HG02885 (cell line): Measurements from ENCODE around the gene SLC2A4RG.
A peak's percentile ranks its signal among the peaks of the same experiment; 100 is the strongest.

Experiments used
- ATAC-seq: cut with Tn5 transposase; IDR thresholded peaks from one replicate; pipeline ENCODE4 v1.9.1; 2021; ENCODE audit warnings: mild to moderate bottlenecking; ENCODE audit not compliant: unreplicated experiment, poor library complexity

The SLC2A4RG gene

GRCh38 chr20:63738687-63739129 lies 868 bp upstream of the SLC2A4RG start:
- ATAC-seq: no peak

- ATAC-seq: peak; percentile 27
These were observed 572 bp downstream of the SLC2A4RG start for GRCh38 chr20:63740070-63740626.

GRCh38 chr20:63740627-63741353 lies 1.2 kb downstream of the SLC2A4RG start:
- ATAC-seq: no peak

DNA sequence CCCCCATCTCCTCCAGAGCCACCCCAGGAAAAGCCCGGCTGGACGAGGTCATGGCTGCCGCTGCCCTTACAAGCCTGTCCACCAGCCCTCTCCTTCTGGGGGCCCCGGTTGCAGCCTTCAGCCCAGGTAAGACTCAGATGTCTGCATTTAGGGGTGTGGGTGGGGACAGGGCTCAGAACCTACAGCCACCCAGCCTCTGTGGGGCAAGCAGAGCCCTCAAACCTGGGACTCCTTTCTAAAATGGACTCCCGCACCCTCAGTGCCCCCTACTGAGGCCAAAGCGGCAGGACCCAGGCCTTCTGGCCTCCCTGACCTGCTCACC lies 1.7 kb downstream of the SLC2A4RG start:
- no peak for ATAC-seq

- ATAC-seq: no peak
These were observed 2.3 kb downstream of the SLC2A4RG start for GRCh38 chr20:63741676-63742380.

DNA sequence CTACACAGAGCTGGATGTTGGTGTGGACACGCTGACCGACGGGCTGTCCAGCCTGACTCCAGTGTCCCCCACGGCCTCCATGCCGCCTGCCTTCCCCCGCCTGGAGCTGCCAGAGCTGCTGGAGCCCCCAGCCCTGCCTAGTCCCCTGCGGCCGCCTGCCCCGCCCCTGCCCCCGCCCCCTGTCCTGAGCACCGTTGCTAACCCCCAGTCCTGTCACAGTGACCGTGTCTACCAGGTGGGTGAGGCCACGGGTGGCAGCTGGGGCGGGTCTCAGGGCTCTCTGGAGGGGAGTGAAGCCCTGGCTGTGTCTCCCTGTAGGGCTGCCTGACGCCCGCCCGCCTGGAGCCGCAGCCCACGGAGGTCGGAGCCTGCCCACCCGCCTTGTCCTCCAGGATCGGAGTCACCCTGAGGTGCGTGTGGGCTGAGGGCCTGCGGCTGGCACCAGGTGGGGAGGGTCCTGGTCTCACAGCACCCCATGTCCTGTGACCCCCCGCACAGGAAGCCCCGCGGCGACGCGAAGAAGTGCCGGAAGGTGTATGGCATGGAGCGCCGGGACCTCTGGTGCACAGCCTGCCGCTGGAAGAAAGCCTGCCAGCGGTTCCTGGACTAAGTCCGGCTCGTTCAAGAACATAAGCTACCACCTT lies 2.9 kb downstream of the SLC2A4RG start:
- no peak for ATAC-seq

DNA sequence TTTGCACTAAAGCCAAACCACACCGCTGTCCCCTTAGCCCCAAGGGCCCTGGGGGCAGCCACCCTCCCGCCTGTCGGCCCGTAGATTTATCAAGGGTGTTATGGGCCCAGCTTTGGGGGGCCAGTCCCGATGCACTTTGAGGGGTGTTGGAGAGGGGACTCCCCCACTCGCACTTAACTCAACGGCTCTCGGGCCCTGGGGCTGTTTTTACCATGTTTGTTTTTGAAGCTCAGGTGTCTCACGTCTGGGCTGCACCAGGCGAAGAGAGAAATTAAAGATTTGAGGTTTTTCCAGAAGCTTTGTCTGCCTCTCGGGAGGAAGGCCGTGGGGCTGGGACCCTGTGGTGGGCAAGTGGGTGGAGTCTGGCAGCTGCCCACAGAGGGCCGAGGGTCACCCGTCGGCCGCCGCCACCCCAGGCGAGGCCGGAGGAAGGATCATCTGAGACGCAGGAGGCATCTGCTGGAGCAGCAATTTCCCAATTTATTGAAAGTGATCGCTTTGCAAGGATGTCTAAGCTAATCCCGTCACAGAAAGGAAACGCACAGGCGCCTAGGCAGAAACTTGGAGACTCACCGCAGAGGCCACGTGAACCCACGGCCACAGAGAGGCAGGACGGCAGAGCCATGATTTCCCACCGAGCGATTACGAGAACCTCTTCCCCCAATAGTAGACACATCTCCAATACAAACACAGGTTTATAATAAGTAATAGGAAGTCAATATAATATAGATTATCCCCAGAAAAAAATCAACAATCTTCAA lies 3.8 kb downstream of the SLC2A4RG start:
- no peak for ATAC-seq

- no peak for ATAC-seq
These were observed 4.6 kb downstream of the SLC2A4RG start for GRCh38 chr20:63744158-63744557.

DNA sequence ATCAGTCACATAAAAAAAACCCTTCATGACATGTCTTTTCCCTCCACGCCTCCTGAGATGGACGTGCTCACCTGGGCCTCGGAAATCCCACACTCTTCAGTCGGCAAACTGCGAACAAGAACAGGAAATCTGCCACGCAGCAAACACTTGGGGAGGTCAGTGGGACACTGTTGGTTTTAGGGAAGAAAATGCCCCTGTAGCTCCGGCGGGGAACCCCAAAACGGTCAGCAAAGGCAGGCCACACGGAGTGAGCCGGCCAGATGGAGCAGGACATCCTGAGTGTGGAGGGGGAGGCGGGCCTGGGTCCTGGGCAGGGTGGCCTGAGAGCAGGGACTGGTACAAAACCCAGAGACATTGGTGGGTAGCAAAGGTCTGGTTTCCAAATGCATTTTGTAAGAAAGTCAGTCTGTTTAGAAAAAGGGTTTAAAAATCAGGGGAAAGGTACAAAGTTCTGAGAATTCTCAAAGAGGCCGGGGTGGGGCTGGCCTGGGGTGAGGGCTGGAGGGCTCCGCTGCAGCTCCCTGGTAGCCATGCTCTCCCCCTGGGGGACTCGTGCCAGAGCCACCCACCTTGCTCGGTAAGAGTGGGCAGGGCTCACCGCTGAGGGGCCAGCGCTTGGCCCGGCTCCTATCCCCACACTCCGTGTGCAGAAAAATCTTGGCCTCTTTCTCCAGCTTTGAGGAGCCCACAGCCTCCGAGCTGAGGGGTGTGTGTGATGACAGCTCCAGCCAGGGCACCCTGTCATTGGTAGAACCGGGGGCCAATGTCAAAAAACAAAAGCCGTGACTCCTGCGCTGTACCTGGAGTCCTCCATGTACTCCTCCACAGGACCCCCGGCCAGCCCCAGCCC lies 5.2 kb downstream of the SLC2A4RG start:
- ATAC-seq: no peak

DNA sequence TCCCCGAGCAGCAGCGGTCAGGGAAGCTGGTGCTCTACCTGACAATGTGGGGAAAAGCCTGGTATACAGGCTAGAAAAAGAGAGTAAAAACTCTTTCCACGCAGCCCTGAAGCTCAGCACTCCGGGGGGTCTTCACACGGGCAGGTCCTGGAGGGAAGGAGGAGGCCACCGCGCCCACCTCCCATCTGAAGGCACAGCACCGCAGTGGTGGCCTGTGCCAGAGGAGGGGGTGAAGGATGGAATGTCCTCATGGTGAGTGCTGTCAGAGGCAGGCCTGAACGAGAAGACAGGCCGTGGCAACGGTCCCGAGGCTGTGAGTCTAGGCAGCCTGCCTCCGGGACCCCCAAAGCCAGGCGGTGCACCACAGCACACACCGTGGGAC lies 5.8 kb downstream of the SLC2A4RG start:
- no peak for ATAC-seq

DNA sequence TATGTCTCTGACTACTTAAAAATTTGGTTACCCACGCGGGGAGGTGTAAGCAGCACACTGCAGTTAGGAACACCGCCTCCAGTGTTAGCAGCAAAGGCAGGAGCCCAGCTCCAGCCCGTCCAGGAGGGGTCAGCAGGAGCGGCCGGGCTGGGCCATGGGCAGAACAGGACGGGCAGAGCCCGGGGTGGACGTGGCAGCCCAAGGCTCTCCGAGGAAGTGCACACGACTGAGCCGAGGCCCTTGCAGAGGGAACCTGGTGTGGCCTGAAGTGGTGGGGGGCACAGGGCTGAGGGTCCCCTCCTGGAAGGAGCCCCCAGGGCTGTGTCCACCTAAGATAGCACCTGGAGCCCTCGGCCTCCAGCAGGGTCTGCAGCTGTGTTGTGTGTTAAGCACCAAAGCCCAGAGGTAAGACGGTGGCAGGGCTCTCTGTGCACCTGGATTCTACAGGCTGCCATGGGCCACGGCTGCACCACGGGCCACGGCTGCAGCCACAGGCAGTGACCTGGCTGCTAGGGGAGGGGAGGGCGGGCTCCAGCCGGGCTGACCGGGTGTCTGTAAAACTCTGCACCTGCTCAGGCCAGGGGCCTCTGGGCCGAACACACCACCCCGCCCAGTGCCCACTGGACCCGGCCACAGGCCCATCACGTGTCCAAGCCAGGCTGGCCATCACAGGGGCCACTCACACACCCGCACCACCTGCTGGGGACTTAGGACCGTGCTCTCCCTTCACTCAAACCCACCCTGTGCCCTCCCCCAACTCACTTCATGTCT lies 6.6 kb downstream of the SLC2A4RG start:
- ATAC-seq: no peak

DNA sequence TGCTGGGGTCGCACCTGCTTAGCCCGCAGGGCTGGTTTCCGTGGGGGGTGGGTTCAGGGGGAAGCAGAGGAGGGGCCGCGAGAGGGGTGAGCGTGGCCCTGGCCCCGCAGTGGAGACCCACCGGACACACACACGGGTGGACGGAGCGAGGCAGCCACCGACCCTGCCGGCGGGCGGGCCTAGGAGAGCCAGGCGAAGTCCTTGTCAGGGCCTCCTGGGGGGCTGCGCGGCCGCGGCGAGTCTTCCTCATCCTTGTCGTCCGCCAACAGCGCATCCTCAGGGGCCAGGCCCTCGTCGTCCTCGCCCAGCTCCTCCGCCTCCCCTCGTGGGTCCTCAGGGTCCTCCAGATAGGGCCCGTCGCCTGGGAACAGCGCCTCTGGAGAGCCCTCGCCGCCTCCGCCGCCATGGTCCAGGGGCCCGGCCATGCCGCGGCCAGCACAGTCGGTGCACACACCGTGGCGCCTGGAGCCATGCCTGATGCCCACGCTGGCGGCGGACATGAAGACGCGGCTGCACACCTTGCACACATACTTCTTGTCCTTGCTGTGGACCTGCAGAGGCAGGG lies 7.3 kb downstream of the SLC2A4RG start:
- ATAC-seq: no peak

- no peak for ATAC-seq
These were observed 8.1 kb downstream of the SLC2A4RG start for GRCh38 chr20:63747622-63748069.

DNA sequence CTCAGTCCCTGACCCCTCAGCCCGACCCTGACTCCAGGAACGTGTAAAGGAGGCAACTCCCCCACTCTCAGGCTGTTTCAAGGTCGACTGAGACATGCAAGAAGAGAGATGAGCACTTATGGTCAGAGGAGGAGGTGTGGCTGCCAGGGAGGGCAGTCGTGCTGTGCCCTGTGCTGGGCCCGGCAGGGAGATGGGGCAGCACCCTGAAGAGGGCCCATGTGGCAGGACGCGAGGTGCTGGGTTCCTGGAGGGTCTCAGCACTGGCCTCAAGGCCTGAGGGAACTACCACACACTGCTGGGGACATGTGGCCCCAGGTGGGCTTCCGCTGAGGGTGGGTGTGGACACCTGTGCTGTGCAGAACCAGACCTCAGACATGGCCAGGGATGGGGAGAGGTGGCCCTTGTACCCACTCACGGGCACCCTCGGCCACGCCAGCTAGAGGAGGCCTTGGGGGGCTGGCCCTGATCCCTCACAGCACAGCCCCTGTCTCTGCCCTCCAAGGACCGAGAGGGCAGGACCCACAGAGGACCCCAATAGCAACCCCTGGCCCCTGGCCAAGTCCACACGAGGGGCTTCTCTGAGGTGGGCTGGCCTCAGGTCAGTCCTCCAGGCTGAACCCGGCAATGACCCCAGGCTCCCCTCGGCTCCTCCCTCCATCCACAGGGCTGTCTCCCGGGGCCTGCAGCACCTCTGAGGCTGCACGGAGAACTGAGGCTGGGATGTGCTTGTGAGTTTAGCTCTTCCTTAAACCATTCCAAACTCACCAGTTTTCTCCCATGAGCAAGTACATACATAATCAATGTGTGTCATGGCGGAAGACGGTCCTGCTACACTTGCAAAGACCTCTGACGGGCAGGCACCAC lies 8.7 kb downstream of the SLC2A4RG start:
- ATAC-seq: no peak

DNA sequence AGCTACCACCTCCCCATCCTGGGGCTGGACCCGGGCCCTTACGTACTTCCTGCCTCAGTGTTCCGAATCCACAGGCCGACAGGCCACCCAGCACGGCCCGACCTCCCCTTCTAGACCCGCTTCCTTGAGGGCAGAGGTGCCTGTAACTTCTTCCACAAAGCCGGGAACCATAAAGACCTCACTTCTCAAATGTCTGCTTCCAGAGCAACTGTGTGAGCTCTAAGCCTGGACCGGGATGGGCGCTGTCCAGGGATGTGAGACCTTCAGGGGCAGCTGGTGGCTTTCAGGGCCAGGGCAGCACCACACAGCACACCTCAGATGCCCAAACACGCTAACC lies 9.3 kb downstream of the SLC2A4RG start:
- no peak for ATAC-seq

- ATAC-seq: no peak
These were observed 10.3 kb downstream of the SLC2A4RG start for GRCh38 chr20:63749597-63750508.
